GM23338 (cell line): Measurements from ENCODE around the gene HMGB4. TPM values are rescaled to one million over a fixed set of nuclear protein-coding genes. Genes with fewer than 3 reads are reported as not detected.

Experiments used
- ATAC-seq: fragments of 200-7000 bp; cut with Tn5 transposase; 3 replicates; pipeline ENCODE4 v1.9.1; 2020
- DNase-seq: peaks from one replicate; pipeline ENCODE4 v3.0.0-alpha.2; 2015; ENCODE audit warnings: low spot score
- H2AFZ ChIP-seq: fragments of 200-600 bp; sonication (generic); 2 replicates; pipeline ENCODE4 v1.8.0; 2016; ENCODE audit warnings: antibody characterized with exemption, mild to moderate bottlenecking, moderate library complexity
- H3F3A ChIP-seq: fragments of 200-600 bp; sonication (generic); replicated peaks from 2 replicates; pipeline ENCODE4 v1.8.0; 2017; ENCODE audit warnings: antibody characterized with exemption, mixed run types, low read depth
- H3K27ac ChIP-seq: fragments of 200-600 bp; sonication (generic); 2 replicates; pipeline ENCODE4 v1.6.1; 2016; ENCODE audit warnings: low read depth
- H3K27me3 ChIP-seq: fragments of 200-600 bp; sonication (generic); 2 replicates; pipeline ENCODE4 v1.8.0; 2016; ENCODE audit warnings: mild to moderate bottlenecking, mixed run types, moderate library complexity; ENCODE audit not compliant: insufficient read depth
- H3K36me3 ChIP-seq: fragments of 200-600 bp; sonication (generic); 2 replicates; pipeline ENCODE4 v1.8.0; 2016; ENCODE audit warnings: mild to moderate bottlenecking; ENCODE audit not compliant: insufficient read depth
- H3K4me1 ChIP-seq: fragments of 200-600 bp; sonication (generic); 2 replicates; pipeline ENCODE4 v1.8.0; 2016; ENCODE audit warnings: mild to moderate bottlenecking, moderate library complexity; ENCODE audit not compliant: insufficient read depth
- H3K4me2 ChIP-seq: fragments of 200-600 bp; sonication (generic); 2 replicates; pipeline ENCODE4 v1.7.1; 2017; ENCODE audit warnings: mixed run types
- H3K4me3 ChIP-seq: fragments of 200-600 bp; sonication (generic); 2 replicates; pipeline ENCODE4 v1.6.1; 2016; ENCODE audit warnings: mixed run types
- H3K79me2 ChIP-seq: fragments of 200-600 bp; sonication (generic); replicated peaks from 2 replicates; pipeline ENCODE4 v1.8.0; 2017; ENCODE audit warnings: mild to moderate bottlenecking; ENCODE audit not compliant: insufficient read depth
- H3K9me2 ChIP-seq: fragments of 200-600 bp; sonication (generic); 2 replicates; pipeline ENCODE4 v1.8.0; 2017; ENCODE audit not compliant: insufficient read depth
- H4K20me1 ChIP-seq: fragments of 200-600 bp; sonication (generic); replicated peaks from 2 replicates; pipeline ENCODE4 v1.8.0; 2017; ENCODE audit warnings: mild to moderate bottlenecking; ENCODE audit not compliant: insufficient read depth
- H3K27ac Mint-ChIP-seq: 2 replicates; pipeline ENCODE4 v1.8.0; 2020; ENCODE audit warnings: inconsistent platforms, mild to moderate bottlenecking, moderate library complexity, mixed read lengths
- H3K27me3 Mint-ChIP-seq: 3 replicates; pipeline ENCODE4 v1.8.0; 2022; ENCODE audit warnings: low read depth, mild to moderate bottlenecking, moderate library complexity, mixed read lengths, inconsistent platforms; ENCODE audit not compliant: insufficient read depth, poor library complexity
- H3K36me3 Mint-ChIP-seq: 3 replicates; pipeline ENCODE4 v1.8.0; 2021; ENCODE audit warnings: low read depth, mild to moderate bottlenecking, inconsistent platforms, moderate library complexity, mixed read lengths
- H3K4me1 Mint-ChIP-seq: 3 replicates; pipeline ENCODE4 v1.8.0; 2020; ENCODE audit warnings: mild to moderate bottlenecking, inconsistent platforms, mixed read lengths
- H3K4me3 Mint-ChIP-seq: 3 replicates; pipeline ENCODE4 v1.8.0; 2021; ENCODE audit warnings: moderate library complexity, mild to moderate bottlenecking, inconsistent platforms, mixed read lengths
- H3K9me3 Mint-ChIP-seq: 3 replicates; pipeline ENCODE4 v1.8.0; 2020; ENCODE audit warnings: moderate library complexity, mild to moderate bottlenecking, inconsistent platforms, mixed read lengths
- EZH2 ChIP-seq: fragments of 200-600 bp; sonication (generic); IDR thresholded peaks from one replicate; pipeline ENCODE4 v1.8.0; 2017; ENCODE audit warnings: antibody characterized with exemption, mild to moderate bottlenecking, low read depth; ENCODE audit not compliant: unreplicated experiment
- EZH2phosphoT487 ChIP-seq: fragments of 200-600 bp; sonication (generic); IDR thresholded peaks from one replicate; pipeline ENCODE4 v1.8.1; 2018; ENCODE audit warnings: antibody characterized with exemption; ENCODE audit not compliant: unreplicated experiment
- POLR2AphosphoS5 ChIP-seq: IDR thresholded peaks from 2 replicates; pipeline ENCODE4 v1.6.1; 2016; ENCODE audit warnings: antibody characterized with exemption, low read depth
- ZNF114 ChIP-seq: fragments of 250-450 bp; sonication (Bioruptor Pico); IDR thresholded peaks from 2 replicates; pipeline ENCODE4 v1.5.0; 2020; ENCODE audit warnings: mild to moderate bottlenecking, moderate library complexity
- polyA plus RNA-seq: library from polyadenylated mRNA; unstranded; fragments of >200 nt; fragmentation: Nextera tagmentation; extraction: Ambion mirVana; gene quantifications from 2 replicates; pipeline ENCODE4 v1.2.1, GENCODE V29; 2016
- total RNA-seq: library from RNA; depleted of rRNA; stranded (reverse); fragments of >200 nt; shearing (Covaris generic); gene quantifications from 2 replicates; pipeline ENCODE4 v1.2.3, GENCODE V29; 2014
- TF ChIP-seq, protein P1 (sequence below): IDR thresholded peaks from 2 replicates; pipeline ENCODE4 v1.6.1; 2016; ENCODE audit warnings: antibody characterized with exemption
- TF ChIP-seq, protein P2 (sequence below): fragments of 250-450 bp; sonication (Bioruptor Pico); IDR thresholded peaks from 2 replicates; pipeline ENCODE4 v1.5.0; 2020; ENCODE audit warnings: mild to moderate bottlenecking, moderate library complexity

HMGB4 gene
- total and polyA plus RNA-seq, 2 experiments from 2014 or later: not detected

DNA sequence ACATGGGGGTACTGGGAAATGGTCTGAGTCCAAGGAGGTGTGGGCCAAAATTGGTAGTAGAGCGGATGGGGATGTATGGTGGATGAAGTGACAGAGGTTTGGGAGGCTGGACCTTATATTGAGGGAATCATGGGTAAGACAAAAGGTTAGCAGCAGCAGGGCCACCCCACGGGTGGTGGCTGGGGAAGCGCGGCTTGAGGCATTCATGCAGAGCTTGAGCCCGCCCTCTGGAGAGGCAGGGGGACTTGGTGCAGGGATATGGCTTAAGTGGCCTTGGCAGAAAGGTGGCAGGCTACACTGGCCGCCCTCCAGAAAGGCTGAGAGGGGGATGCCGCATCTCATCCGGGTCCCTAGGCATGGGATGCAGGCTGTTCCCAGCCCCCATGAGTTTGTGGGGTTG lies 31.5 kb downstream of the HMGB4 start:
- Histone ChIP-seq H3K36me3 (no peaks in the 10 kb centered on the region), H4K20me1 (no peaks in the 10 kb centered on the region), H3K27me3 (no peaks in the 10 kb centered on the region), H3K4me3 (no peak overlapping the region), H3K4me1 (no peaks in the 10 kb centered on the region), H3K79me2 (no peaks in the 10 kb centered on the region), H3F3A (no peaks in the 10 kb centered on the region), H3K4me2 (no peak overlapping the region), H3K27ac (no peak overlapping the region), H2AFZ (no peak overlapping the region), H3K9me2 (no peaks in the 10 kb centered on the region)
- Mint-ChIP-seq H3K27ac (no peak overlapping the region), H3K4me1 (peaks cover 8% of the 10 kb centered on the region), H3K36me3 (peaks cover 11% of the 10 kb centered on the region), H3K9me3 (peaks cover 3% of the 10 kb centered on the region; the same call in 1 of the 3 replicates), H3K4me3 (no peak overlapping the region), H3K27me3 (peaks cover 15% of the 10 kb centered on the region)
- TF ChIP-seq ZNF114 (CRISPR knock-in tag) (no peak), EZH2phosphoT487 (no peak), EZH2 (no peak), POLR2AphosphoS5 (no peak)
- TF ChIP-seq, protein P1, sequence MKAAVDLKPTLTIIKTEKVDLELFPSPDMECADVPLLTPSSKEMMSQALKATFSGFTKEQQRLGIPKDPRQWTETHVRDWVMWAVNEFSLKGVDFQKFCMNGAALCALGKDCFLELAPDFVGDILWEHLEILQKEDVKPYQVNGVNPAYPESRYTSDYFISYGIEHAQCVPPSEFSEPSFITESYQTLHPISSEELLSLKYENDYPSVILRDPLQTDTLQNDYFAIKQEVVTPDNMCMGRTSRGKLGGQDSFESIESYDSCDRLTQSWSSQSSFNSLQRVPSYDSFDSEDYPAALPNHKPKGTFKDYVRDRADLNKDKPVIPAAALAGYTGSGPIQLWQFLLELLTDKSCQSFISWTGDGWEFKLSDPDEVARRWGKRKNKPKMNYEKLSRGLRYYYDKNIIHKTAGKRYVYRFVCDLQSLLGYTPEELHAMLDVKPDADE: no peak
- TF ChIP-seq, protein P2, sequence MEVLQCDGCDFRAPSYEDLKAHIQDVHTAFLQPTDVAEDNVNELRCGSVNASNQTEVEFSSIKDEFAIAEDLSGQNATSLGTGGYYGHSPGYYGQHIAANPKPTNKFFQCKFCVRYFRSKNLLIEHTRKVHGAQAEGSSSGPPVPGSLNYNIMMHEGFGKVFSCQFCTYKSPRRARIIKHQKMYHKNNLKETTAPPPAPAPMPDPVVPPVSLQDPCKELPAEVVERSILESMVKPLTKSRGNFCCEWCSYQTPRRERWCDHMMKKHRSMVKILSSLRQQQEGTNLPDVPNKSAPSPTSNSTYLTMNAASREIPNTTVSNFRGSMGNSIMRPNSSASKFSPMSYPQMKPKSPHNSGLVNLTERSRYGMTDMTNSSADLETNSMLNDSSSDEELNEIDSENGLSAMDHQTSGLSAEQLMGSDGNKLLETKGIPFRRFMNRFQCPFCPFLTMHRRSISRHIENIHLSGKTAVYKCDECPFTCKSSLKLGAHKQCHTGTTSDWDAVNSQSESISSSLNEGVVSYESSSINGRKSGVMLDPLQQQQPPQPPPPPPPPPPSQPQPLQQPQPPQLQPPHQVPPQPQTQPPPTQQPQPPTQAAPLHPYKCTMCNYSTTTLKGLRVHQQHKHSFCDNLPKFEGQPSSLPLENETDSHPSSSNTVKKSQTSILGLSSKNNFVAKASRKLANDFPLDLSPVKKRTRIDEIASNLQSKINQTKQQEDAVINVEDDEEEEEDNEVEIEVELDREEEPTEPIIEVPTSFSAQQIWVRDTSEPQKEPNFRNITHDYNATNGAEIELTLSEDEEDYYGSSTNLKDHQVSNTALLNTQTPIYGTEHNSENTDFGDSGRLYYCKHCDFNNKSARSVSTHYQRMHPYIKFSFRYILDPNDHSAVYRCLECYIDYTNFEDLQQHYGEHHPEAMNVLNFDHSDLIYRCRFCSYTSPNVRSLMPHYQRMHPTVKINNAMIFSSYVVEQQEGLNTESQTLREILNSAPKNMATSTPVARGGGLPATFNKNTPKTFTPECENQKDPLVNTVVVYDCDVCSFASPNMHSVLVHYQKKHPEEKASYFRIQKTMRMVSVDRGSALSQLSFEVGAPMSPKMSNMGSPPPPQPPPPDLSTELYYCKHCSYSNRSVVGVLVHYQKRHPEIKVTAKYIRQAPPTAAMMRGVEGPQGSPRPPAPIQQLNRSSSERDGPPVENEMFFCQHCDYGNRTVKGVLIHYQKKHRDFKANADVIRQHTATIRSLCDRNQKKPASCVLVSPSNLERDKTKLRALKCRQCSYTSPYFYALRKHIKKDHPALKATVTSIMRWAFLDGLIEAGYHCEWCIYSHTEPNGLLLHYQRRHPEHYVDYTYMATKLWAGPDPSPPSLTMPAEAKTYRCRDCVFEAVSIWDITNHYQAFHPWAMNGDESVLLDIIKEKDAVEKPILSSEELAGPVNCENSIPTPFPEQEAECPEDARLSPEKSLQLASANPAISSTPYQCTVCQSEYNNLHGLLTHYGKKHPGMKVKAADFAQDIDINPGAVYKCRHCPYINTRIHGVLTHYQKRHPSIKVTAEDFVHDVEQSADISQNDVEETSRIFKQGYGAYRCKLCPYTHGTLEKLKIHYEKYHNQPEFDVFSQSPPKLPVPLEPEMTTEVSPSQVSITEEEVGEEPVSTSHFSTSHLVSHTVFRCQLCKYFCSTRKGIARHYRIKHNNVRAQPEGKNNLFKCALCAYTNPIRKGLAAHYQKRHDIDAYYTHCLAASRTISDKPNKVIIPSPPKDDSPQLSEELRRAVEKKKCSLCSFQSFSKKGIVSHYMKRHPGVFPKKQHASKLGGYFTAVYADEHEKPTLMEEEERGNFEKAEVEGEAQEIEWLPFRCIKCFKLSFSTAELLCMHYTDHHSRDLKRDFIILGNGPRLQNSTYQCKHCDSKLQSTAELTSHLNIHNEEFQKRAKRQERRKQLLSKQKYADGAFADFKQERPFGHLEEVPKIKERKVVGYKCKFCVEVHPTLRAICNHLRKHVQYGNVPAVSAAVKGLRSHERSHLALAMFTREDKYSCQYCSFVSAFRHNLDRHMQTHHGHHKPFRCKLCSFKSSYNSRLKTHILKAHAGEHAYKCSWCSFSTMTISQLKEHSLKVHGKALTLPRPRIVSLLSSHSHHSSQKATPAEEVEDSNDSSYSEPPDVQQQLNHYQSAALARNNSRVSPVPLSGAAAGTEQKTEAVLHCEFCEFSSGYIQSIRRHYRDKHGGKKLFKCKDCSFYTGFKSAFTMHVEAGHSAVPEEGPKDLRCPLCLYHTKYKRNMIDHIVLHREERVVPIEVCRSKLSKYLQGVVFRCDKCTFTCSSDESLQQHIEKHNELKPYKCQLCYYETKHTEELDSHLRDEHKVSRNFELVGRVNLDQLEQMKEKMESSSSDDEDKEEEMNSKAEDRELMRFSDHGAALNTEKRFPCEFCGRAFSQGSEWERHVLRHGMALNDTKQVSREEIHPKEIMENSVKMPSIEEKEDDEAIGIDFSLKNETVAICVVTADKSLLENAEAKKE (CRISPR knock-in tag): no peak
- DNase-seq (no peak), ATAC-seq (peak; percentile 70)
